ENCODE measurements around the gene MYH11.

The MYH11 gene

DNA sequence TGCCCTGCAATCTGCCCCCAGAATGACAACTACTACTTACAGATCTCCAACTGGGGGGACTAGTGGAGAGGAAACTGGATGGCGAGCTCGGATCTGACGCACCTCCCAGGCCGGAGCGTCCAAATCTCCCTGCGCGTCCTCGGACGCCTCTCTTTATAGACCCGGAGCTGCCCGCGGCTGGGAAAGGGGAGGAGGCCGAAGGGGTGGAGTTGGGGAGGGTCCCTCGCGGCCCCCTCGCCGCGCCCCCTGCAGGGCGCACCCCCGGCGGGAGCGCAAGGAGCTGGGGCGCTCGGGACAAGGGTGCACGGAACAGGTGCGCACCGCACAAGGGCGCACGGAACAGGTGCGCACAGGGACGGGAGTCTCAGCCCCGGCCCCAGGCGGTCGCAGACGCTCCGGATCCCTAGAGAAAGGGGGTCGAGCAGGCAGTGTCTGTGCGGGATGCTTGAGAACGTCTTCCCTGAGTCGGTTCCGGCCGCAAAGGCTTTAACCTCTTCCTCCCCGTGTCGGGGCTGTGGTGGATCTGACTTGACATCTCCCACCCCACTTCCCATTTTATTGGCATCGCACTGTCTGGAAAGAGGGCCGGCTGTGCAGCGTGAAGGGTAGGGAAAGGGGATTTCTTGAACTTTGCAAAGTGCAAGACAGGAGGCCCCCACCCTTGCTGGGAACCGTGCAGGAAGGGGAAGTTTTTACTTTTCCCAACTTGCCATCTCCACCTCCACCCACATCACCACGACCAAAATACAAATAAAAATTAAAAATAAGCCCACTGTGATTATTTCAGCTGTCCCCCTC lies at the start of gene MYH11:
Gene MYH11, minus strand, starts transcription at position 128 of the 798 bp plus-strand sequence. CDS start 18,776 bp downstream, outside the sequence.
- H3K4me3 ChIP-seq (ENCODE audit: control insufficient read depth, low read depth, low read length): peak within 1 kb of the TSS; percentile 24
- TF ChIP-seq, protein P1, sequence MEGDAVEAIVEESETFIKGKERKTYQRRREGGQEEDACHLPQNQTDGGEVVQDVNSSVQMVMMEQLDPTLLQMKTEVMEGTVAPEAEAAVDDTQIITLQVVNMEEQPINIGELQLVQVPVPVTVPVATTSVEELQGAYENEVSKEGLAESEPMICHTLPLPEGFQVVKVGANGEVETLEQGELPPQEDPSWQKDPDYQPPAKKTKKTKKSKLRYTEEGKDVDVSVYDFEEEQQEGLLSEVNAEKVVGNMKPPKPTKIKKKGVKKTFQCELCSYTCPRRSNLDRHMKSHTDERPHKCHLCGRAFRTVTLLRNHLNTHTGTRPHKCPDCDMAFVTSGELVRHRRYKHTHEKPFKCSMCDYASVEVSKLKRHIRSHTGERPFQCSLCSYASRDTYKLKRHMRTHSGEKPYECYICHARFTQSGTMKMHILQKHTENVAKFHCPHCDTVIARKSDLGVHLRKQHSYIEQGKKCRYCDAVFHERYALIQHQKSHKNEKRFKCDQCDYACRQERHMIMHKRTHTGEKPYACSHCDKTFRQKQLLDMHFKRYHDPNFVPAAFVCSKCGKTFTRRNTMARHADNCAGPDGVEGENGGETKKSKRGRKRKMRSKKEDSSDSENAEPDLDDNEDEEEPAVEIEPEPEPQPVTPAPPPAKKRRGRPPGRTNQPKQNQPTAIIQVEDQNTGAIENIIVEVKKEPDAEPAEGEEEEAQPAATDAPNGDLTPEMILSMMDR (conservative IDR thresholded peaks at IDR 0.05; ENCODE audit: control insufficient read depth, insufficient read depth, low read depth, low read length): no peak
- no peak for DNase-seq (ENCODE audit: low read depth)

DNA sequence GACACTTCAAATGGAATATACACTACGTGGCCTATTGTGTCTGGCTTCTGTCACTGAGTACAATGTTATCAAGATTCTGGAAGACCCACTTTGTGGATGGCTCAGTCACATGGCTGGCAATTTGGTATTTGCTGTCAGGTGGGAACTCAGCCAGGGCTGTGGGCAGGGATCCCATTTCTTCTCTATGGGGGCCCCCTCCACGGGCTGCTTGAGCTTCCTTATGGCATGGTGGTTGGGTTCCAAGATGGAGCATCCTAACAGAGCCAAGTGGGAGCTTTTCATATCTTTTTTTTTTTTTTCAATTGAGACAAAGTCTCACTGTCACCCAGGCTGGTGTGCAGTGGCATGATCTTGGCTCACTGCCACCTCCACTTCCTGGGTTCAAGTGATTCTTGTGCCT lies 49.6 kb upstream of the MYH11 start:
- TF ChIP-seq, protein P1 (conservative IDR thresholded peaks at IDR 0.05; ENCODE audit: control insufficient read depth, insufficient read depth, low read depth, low read length): no peak
- no peak for DNase-seq (ENCODE audit: low read depth)
- H3K4me3 ChIP-seq (ENCODE audit: control insufficient read depth, low read depth, low read length): no peak overlapping the region

DNA sequence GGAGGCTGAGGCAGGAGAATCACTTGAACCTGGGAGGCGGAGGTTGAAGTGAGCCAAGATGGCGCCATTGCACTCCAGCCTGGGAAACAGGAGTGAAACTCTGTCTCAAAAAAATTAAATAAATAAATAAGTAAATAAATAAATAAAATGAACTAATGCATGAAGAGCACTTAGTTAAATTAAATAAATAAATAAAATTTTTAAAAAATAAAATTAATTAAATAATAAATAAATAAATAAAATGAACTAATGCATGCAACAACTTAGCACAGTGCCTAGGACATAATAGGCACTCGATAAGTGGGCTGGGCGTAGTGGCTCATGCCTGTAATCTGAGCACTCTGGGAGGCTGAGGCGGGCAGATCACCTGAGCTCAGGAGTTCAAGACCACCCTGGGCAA lies 47.1 kb upstream of the MYH11 start:
- no peak overlapping the region for H3K4me3 ChIP-seq (ENCODE audit: control insufficient read depth, low read depth, low read length)
- DNase-seq (ENCODE audit: low read depth): no peak
- TF ChIP-seq, protein P1 (conservative IDR thresholded peaks at IDR 0.05; ENCODE audit: control insufficient read depth, insufficient read depth, low read depth, low read length): no peak

DNA sequence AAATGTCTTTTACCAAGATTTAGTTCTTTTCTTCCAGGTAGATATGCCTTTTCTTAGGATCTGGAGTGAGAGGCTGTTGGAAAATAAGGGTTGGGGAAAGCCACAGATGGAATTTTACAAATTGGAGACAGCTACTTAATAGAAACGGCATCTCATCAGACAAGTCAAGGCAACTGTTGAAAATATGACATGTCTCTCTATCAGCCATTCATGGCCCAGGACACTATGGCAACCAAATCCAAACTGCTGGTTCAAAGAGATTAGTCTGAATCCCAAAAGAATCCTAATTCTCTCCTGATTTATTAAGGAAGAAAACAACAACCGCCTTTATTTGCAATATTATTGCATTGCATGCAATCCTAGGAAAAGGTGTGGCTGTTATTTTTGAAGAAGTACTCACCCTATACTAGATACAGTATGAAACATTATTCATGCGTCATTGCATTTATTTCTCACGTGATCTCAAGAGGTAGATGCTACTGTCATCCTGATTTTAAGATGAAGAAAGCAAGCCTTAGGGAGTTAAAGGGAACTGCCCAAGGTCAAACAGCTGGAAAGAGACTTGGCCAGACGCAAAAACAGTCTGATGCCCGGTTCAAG lies 44.2 kb upstream of the MYH11 start:
- no peak overlapping the region for H3K4me3 ChIP-seq (ENCODE audit: control insufficient read depth, low read depth, low read length)
- DNase-seq (ENCODE audit: low read depth): no peak
- TF ChIP-seq, protein P1 (conservative IDR thresholded peaks at IDR 0.05; ENCODE audit: control insufficient read depth, insufficient read depth, low read depth, low read length): no peak

DNA sequence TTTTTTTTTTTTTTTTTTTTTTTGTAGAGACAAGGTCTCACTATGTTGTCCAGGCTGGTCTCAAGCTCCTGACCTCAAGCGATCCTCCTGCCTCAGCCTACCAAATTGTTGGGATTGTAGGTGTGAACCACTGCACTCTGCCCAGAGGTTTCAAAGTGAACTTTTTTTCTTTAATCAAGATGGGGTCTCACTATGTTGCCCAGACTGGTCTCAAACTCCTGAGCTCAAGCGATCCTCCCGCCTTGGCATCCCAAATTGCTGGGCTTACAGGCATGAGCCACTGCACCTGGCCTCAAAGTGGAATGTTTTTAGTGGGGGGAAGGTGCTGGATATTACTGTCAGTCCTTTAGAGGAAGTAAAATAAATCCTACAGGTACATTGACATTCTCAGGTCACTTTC lies 43.5 kb upstream of the MYH11 start:
- H3K4me3 ChIP-seq (ENCODE audit: control insufficient read depth, low read depth, low read length): no peak overlapping the region
- no peak for DNase-seq (ENCODE audit: low read depth)
- TF ChIP-seq, protein P1 (conservative IDR thresholded peaks at IDR 0.05; ENCODE audit: control insufficient read depth, insufficient read depth, low read depth, low read length): no peak

DNA sequence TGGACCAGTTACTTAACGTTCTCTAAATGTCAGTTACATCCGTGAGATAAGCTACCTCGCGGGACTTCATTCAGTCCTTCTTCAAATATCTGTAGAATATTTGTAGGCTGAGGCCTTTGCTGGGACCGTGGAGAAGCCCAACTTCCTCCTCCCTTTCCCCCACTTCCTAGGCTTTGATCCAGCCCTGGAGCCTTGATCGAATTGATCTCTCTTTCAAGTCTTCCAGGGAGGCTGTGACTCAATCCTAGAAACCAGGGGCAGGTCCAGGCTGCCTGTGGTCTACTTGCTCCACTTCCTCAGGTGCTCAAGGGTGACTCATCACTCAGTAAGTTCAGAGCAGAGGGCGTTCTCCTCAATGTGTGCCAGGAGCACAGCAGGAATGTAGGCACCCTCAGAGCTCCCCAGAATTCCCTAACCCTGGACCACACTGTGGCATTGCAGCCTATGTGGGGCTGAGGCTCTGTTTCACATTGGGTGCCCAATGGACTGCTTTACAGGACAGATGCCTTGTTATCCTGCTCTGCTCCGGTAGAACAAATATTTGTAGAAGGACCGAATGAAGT lies 42.8 kb upstream of the MYH11 start:
- TF ChIP-seq, protein P1 (conservative IDR thresholded peaks at IDR 0.05; ENCODE audit: control insufficient read depth, insufficient read depth, low read depth, low read length): no peak
- peak; percentile 91 for DNase-seq (ENCODE audit: low read depth)
- no peak overlapping the region for H3K4me3 ChIP-seq (ENCODE audit: control insufficient read depth, low read depth, low read length)

Data from fibroblast of mammary gland (primary cell).